Measurements from ENCODE around the gene ADAM15. TPM values are rescaled to one million over a fixed set of nuclear protein-coding genes. Genes with fewer than 3 reads are reported as not detected.

ADAM15 gene
- total RNA-seq, 4 donors from 2014 or later: 61.5 to 142 (median 115) TPM

GRCh38 chr1:155035936-155036335 lies 15.2 kb upstream of the ADAM15 start:
- intact Hi-C loops (cut with DNase I): no loop called here
- Histone ChIP-seq H3K27ac (replicated peaks in 1 of 4) (no peak overlapping the region), H3K9me3 (no peaks in the 10 kb centered on the region), H3K4me1 (peaks cover 4 to 13% (median 11%) of the 10 kb centered on the region in 4 donors), H3K4me3 (no peak overlapping the region), H3K36me3 (no peaks in the 10 kb centered on the region), H3K27me3 (no peaks in the 10 kb centered on the region)
- no peak for DNase-seq (ENCODE audit: extremely low spot score)
- TF ChIP-seq EP300 (IDR thresholded peaks at IDR 0.05): no peak
- 70% methylated on average over 2 of the region's 2 CpGs for WGBS

GRCh38 chr1:155037043-155037442 lies 14.1 kb upstream of the ADAM15 start:
- intact Hi-C loops (cut with DNase I): no loop called here

GRCh38 chr1:155037851-155038441 lies 13.2 kb upstream of the ADAM15 start:
- H3K27ac ChIP-seq (replicated peaks in 1 of 4): no peak overlapping the region
- no peak overlapping the region for H3K4me3 ChIP-seq
- intact Hi-C loops (cut with DNase I): no loop called here
- no peaks in the 10 kb centered on the region for H3K36me3 ChIP-seq
- peaks cover 4 to 13% (median 11%) of the 10 kb centered on the region in 4 donors for H3K4me1 ChIP-seq
- no peak for TF ChIP-seq CTCF (IDR thresholded peaks at IDR 0.05)
- TF ChIP-seq EP300 (IDR thresholded peaks at IDR 0.05): no peak
- no peak for TF ChIP-seq POLR2AphosphoS5 (IDR thresholded peaks at IDR 0.05)
- no peak for TF ChIP-seq POLR2A (IDR thresholded peaks at IDR 0.05; ENCODE audit: low read depth)
- H3K27me3 ChIP-seq: no peaks in the 10 kb centered on the region
- 90% methylated on average over 6 of the region's 6 CpGs for WGBS
- DNase-seq (ENCODE audit: extremely low spot score): no peak
- H3K9me3 ChIP-seq: no peaks in the 10 kb centered on the region

More at GRCh38 chr1:155037043-155037442, 14.1 kb upstream of the ADAM15 start:
- no peak for TF ChIP-seq EP300 (IDR thresholded peaks at IDR 0.05)
- no peak for TF ChIP-seq POLR2AphosphoS5 (IDR thresholded peaks at IDR 0.05)
- no peak for TF ChIP-seq CTCF (IDR thresholded peaks at IDR 0.05)
- no peak for TF ChIP-seq POLR2A (IDR thresholded peaks at IDR 0.05; ENCODE audit: low read depth)
- peaks cover 4 to 13% (median 11%) of the 10 kb centered on the region in 4 donors for H3K4me1 ChIP-seq
- WGBS: 89% methylated on average over 1 of the region's 3 CpGs
- H3K27me3 ChIP-seq: no peaks in the 10 kb centered on the region
- DNase-seq (ENCODE audit: extremely low spot score): no peak
- H3K4me3 ChIP-seq: no peak overlapping the region
- H3K9me3 ChIP-seq: no peaks in the 10 kb centered on the region
- H3K36me3 ChIP-seq: no peaks in the 10 kb centered on the region
- H3K27ac ChIP-seq (replicated peaks in 1 of 4): no peak overlapping the region

GRCh38 chr1:155038602-155039307 lies 12.4 kb upstream of the ADAM15 start:
- 31% methylated on average over 8 of the region's 8 CpGs for WGBS
- intact Hi-C loops (cut with DNase I): no loop called here

More at GRCh38 chr1:155038602-155039307, 12.4 kb upstream of the ADAM15 start:
- no peaks in the 10 kb centered on the region for H3K36me3 ChIP-seq
- no peak for DNase-seq (ENCODE audit: extremely low spot score)
- H3K4me1 ChIP-seq: peaks cover 4 to 13% (median 11%) of the 10 kb centered on the region in 4 donors
- H3K9me3 ChIP-seq: no peaks in the 10 kb centered on the region
- no peaks in the 10 kb centered on the region for H3K27me3 ChIP-seq
- no peak overlapping the region for H3K4me3 ChIP-seq
- no peak overlapping the region for H3K27ac ChIP-seq (replicated peaks in 1 of 4)
- TF ChIP-seq CTCF (IDR thresholded peaks at IDR 0.05): no peak
- no peak for TF ChIP-seq EP300 (IDR thresholded peaks at IDR 0.05)
- no peak for TF ChIP-seq POLR2AphosphoS5 (IDR thresholded peaks at IDR 0.05)
- TF ChIP-seq POLR2A (IDR thresholded peaks at IDR 0.05; ENCODE audit: low read depth): no peak

All from esophagus muscularis mucosa (tissue), 4 donors.